GM10266 (cell line): ENCODE results near the gene LCT.
A peak's percentile ranks its signal among the peaks of the same experiment; 100 is the strongest.

Experiments used
- DNase-seq: peaks from one replicate; pipeline ENCODE4 v3.0.0; 2012; ENCODE audit errors: extremely low spot score
- TF ChIP-seq, protein P1 (sequence below): IDR thresholded peaks from 2 replicates; pipeline ENCODE4 v1.5.1; 2012; ENCODE audit warnings: mild to moderate bottlenecking, low read depth; ENCODE audit not compliant: control insufficient read depth, insufficient read depth; ENCODE audit errors: missing control alignments

LCT gene

DNA sequence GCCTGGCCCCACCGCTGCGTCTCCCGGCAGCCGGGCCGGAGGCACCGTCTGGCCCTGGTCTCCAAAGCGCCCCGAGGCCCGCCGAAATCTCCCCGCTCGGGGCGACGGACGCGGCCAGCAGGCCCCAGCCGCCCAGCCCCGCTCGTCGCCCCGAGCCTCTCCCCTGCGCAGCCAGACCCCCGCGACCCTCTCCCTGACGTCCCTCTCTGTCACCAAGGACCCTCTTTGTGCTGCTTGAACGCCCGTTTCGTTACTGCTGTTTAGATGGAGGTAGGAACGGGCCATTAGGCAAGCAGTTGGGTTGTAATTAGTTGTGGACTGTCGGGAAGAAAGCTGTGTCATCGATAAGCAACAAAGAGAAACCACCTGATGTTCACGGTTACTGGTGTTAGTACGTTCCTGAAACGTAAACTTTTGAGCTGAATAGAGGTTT is 94.6 kb downstream of the LCT start:
- DNase-seq = peak; percentile 52
- TF ChIP-seq, protein P1, sequence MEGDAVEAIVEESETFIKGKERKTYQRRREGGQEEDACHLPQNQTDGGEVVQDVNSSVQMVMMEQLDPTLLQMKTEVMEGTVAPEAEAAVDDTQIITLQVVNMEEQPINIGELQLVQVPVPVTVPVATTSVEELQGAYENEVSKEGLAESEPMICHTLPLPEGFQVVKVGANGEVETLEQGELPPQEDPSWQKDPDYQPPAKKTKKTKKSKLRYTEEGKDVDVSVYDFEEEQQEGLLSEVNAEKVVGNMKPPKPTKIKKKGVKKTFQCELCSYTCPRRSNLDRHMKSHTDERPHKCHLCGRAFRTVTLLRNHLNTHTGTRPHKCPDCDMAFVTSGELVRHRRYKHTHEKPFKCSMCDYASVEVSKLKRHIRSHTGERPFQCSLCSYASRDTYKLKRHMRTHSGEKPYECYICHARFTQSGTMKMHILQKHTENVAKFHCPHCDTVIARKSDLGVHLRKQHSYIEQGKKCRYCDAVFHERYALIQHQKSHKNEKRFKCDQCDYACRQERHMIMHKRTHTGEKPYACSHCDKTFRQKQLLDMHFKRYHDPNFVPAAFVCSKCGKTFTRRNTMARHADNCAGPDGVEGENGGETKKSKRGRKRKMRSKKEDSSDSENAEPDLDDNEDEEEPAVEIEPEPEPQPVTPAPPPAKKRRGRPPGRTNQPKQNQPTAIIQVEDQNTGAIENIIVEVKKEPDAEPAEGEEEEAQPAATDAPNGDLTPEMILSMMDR = no peak

DNA sequence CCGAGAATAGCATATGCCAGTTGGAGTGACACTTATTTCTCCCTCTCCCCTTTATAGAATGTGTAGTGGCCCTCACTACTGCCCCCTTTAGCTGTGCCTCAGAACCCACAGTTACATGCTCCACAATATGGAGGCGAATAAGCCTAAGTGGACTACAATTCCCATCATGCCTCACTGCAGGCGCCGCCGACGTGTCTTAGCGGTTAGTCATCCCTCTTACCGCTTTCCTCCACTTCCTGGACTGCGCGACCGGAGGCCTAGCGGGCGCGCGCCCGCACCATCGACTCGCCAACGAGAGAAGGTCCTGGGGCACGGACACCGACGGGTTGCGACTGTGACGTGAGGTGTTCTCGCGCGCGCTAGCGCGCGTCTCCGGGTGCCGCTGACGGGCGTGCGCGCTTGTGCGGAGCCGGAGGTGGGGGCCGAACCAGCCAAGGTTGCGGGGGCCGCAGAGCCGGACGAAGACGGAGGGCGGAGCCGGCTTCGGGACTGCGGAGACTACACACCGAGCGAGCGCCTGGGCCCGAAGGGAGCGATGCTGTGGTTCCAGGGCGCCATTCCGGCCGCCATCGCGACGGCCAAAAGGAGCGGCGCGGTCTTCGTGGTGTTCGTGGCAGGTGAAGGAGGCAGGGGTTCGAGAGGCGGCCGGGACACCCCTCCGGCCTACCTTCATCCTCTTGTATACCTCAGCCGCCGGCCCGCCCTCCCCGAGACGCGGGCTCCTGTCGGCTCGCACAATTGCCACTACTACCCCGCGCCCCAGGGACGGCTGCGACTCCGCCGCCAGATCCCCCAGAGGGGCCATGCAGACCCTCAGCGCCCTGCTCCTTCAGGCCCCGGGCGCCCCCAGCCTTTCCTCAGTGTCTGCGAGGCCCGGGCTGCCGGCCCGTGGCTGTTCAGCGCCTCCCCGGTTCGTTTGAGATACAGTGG is 95.3 kb downstream of the LCT start, which contains the start of gene UBXN4:
UBXN4 (plus strand) TSS at position 461 of the 930 bp plus-strand sequence; CDS start at position 536, 75 bp downstream.
- TF ChIP-seq, protein P1 = peak; percentile 51

DNA sequence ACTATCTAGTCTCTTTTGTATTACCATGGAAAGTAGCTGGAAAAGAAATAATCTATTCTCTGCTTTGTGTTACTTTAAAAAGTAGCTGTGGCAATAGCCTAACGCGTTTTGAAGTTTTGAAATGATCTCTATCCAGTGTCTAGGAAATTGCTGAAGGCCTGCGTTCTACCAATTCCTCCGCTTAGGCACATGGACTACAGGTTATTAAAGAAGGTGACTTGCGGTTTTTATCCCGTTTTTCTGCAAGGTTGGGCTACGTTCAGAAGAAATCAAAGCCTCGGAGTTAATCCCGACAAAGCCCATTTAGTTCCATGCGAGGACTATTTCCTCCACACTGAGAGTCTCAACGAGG is 96.0 kb downstream of the LCT start:
- no peak for DNase-seq
- TF ChIP-seq, protein P1 = no peak

More for the DNA sequence above, 95.3 kb downstream of the LCT start, which contains the start of gene UBXN4:
- DNase-seq = peak; percentile 94

DNA sequence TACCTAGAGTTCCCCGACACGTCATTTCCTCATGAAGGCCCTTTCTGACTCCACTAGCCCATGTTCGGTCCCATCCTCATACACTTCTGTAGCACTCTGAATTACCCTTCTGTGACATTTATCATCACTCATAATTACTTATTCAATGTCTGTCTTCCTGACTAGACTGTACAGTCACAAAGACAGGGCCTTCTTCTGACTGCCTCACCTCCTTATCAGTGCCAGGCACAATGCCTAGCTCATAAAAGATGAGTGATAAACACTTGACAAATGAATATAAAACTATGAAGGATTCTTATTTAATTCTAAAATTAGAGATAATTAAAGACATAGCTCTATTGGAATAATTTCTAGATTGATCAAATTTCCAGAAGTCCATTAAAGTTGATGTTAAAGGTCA is 96.8 kb downstream of the LCT start:
- DNase-seq = no peak
- TF ChIP-seq, protein P1 = no peak
